A204.1 (cell line): ENCODE measurements around the gene LIN37.

Experiments used
- FAIRE-seq: peaks from 2 replicates; lab custom pipeline; 2012; peaks lifted over from hg19 to GRCh38; lab: Jason Lieb, UNC

LIN37 gene

DNA sequence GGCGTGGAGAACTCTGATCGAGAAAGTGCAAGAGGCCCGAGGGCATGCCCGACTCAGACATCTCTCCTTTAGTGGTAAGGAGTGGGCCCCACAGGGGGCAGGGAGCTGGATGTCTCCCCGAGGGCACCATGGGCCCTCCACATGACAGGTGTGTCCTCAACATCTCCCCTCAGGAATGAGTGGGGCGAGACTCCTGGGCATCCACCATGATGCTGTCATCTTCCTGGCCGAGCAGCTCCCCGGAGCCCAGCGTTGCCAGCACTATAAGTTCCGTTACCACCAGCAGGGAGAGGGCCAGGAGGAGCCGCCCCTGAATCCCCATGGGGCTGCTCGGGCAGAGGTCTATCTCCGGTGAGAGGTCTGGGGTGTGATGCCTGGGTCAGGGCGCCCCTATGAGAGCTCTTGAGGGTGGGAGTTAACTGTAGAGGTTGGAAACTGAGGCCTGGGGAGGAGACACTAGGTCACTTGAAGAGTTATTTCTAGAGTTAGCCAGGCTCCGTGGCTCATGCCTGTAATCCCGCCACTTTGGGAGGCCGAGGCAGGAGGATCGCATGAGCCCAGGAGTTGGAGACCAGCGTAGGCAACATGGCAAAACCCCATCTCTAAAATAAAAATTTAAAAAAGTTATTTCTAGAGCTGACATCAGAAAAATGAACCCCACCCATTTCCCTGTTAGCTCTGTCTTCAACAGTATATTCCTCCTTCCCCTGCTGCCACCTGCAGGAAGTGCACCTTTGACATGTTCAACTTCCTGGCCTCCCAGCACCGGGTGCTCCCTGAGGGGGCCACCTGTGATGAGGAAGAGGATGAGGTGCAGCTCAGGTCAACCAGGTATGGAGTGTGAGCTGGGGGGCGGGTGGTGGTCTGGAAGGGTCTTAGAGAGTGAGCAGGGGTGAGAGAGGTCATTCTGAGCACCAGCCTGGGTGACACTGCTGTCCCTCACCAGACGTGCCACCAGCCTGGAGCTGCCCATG is 11.2 kb upstream of the LIN37 start:
- FAIRE-seq = no peak

GRCh38 chr19:35738021-35738886 is 10.1 kb upstream of the LIN37 start:
- no peak for FAIRE-seq

DNA sequence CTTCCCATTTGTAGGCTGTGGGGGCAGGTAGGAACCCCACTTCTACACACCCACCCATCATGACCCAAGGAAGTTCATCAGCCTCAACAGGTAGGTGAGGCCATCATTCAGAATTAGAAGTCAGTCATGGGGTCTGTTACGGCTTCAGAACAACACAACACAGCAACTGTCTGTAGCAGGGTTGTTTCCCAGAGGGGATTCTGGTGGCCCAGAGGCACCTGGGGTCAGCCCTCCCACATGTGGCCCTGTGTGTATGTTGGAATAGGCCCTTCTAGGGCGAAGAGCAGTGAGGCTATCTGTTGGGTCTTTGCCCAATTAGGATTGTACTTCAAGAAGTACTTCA is 9.5 kb upstream of the LIN37 start:
- FAIRE-seq = no peak

- FAIRE-seq = no peak
Measured at GRCh38 chr19:35739275-35740107, 8.9 kb upstream of the LIN37 start.

GRCh38 chr19:35740108-35740422 is 8.3 kb upstream of the LIN37 start:
- FAIRE-seq = no peak

- FAIRE-seq = peak; percentile 86
Measured at GRCh38 chr19:35740423-35741202, 7.8 kb upstream of the LIN37 start.

DNA sequence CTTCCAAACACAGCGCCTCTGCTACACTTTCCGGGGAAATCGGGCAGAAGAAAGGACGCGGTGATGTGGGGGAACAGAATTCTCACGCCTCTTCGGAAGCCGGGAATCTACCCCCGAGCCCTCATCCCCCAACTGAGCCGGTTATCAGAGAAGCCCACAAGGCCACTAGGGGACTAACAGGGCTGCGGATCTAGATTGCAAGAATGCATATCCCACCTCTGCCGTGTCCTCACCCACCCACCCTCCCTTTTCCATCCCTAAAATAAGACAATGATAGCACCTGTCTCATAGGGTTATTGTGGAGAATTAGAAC is 7.2 kb upstream of the LIN37 start:
- FAIRE-seq = no peak

- FAIRE-seq = no peak
Measured at GRCh38 chr19:35742121-35742724, 6.2 kb upstream of the LIN37 start, which contains the start of gene IGFLR1. Gene IGFLR1 (minus strand): TSS chr19:35742452. CDS start chr19:35741180, 1,272 bp downstream.

DNA sequence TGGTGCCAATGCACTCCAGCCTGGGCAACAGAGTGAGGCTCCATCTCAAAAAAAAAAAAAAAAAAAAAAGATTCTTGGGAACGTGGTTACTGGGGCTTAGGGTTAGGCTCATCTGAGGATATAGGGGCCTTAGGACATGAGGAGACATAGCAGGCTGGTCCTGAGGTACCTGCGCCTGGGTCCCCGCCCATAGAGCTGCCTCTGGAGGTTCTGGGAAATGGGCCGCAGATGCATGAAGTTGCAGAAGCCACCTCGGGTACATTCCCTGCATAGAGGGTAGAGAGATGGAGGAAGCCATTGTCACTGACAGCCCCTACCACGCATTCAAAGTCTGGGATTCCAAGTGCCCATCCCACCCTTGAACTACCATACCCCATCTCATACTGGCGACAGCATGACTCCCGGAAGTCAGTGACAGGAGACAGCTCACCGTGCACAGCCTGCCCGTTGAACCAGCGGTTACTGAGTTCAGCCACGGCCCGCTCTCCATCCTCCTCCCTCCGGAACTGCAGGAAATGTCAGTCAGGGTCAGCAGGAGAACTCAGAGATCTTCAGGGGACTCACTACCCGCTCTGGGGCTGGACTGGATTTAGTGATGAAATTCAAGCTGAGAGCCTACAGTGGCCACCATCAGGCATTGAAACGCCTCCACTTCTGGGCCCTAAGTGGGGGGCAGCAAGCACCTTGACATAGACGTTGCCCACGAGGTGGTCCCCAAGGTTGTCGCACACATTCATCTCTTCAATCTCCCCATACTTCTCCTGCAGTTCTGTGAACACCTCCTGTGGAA is 4.5 kb upstream of the LIN37 start:
- no peak for FAIRE-seq

GRCh38 chr19:35744430-35745327 is 3.7 kb upstream of the LIN37 start:
- peak; percentile 82 for FAIRE-seq

DNA sequence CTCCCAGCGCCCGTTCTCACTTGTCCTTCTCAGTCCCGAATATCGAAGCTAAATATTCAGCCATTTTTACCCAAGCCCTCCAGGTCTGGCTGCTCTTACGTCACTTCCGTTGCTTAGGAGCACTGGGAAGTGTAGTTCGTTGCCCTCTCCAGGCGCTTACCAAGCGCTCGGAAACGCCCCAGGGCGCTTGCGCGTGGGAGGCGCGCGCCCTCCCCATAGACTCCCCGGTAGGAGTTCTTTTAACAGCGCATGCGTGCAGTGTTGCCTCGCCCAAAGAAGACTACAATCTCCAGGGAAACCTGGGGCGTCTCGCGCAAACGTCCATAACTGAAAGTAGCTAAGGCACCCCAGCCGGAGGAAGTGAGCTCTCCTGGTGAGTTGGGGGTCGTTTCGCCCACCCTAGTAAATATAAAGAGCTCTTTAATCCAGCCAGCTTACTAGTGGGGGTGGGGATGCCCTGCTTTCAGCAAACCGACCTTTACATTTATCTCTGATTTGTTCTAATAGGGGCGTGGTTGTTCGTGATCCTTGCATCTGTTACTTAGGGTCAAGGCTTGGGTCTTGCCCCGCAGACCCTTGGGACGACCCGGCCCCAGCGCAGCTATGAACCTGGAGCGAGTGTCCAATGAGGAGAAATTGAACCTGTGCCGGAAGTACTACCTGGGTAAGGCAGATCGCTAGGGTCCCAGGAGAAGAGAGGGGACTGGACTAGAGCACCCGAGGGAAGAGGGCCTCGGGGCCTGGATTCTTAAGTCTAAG is 2.9 kb upstream of the LIN37 start, which contains the start of the genes PSENEN and U2AF1L4:
PSENEN (plus strand) TSS at position 324 of the 759 bp plus-strand sequence; CDS start at position 604, 280 bp downstream.
U2AF1L4 (minus strand) TSS at position 91 of the 759 bp plus-strand sequence; CDS start at position 64, 27 bp downstream.
- peak; percentile 98 for FAIRE-seq

- FAIRE-seq = no peak
Measured at GRCh38 chr19:35746087-35746462, 2.3 kb upstream of the LIN37 start.

GRCh38 chr19:35746531-35746930 is 1.8 kb upstream of the LIN37 start:
- no peak for FAIRE-seq

DNA sequence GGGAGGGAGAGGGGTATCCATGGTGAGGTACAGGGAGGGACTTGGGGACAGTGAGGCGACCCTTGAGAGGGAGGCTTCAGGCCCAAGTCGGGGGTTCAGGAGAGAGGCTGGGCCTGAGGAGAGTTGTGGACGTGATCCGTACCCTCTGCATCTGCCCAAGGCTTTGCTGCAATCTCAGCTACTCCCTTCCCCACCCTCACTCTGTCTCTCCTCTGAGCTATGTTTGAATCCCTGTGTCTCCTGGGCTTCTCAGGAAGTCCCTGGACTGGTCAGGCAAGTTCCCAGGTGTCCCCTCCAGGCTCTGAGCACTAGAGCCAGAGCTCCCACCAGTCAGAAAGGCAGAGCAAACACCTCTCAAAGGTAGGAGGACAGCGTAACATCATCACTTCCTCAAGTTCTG is 1.8 kb downstream of the LIN37 start:
- no peak for FAIRE-seq

GRCh38 chr19:35751839-35752745 is 3.7 kb downstream of the LIN37 start:
- no peak for FAIRE-seq

DNA sequence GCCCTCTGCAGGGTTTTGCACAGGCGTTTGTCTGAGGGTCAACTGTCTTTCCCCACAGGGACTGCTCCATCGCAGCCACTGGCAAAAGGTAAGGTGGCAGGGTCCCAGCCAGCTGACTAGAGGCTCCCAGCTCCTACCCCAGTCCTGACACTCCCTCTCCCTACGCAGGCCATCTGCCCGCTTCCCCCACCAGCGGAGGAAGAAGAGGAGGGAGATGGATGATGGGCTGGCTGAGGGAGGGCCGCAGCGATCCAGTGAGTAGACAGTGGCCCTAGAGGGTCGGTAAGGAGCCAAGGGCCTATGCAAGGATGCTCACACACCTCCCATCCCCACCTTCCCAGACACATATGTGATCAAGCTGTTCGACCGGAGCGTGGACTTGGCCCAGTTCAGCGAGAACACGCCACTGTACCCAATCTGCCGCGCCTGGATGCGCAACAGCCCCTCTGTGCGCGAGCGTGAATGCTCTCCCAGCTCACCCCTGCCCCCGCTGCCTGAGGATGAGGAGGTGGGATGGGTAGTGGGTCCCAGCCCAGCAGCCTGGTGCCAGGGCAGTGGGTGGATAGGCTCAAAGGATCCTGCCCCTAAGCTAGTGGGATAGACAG is 4.5 kb downstream of the LIN37 start:
- no peak for FAIRE-seq
